ENCODE measurements around the gene BEX5. TPM values are rescaled to one million over a fixed set of nuclear protein-coding genes. Genes with fewer than 3 reads are reported as not detected.

Gene BEX5
- total and polyA plus RNA-seq, 8 donors: 1.4 to 4.9 (median 2.6) TPM

GRCh38 chrX:102115748-102116147, 40.0 kb downstream of the BEX5 start:
- intact Hi-C loops (cut with DNase I): no loop called here
- TF ChIP-seq, protein P1, sequence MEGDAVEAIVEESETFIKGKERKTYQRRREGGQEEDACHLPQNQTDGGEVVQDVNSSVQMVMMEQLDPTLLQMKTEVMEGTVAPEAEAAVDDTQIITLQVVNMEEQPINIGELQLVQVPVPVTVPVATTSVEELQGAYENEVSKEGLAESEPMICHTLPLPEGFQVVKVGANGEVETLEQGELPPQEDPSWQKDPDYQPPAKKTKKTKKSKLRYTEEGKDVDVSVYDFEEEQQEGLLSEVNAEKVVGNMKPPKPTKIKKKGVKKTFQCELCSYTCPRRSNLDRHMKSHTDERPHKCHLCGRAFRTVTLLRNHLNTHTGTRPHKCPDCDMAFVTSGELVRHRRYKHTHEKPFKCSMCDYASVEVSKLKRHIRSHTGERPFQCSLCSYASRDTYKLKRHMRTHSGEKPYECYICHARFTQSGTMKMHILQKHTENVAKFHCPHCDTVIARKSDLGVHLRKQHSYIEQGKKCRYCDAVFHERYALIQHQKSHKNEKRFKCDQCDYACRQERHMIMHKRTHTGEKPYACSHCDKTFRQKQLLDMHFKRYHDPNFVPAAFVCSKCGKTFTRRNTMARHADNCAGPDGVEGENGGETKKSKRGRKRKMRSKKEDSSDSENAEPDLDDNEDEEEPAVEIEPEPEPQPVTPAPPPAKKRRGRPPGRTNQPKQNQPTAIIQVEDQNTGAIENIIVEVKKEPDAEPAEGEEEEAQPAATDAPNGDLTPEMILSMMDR (IDR thresholded peaks at IDR 0.05): no peak
- H3K36me3 ChIP-seq: no peaks in the 10 kb centered on the region
- no peaks in the 10 kb centered on the region for H3K4me1 ChIP-seq
- DNase-seq (no peak), ATAC-seq (no peak)
- H3K4me3 ChIP-seq: no peak overlapping the region
- peaks cover 0 to 3% of the 10 kb centered on the region in 2 donors for H3K27me3 ChIP-seq
- H3K27ac ChIP-seq: no peak overlapping the region
- no peaks in the 10 kb centered on the region for H3K9me3 ChIP-seq

DNA sequence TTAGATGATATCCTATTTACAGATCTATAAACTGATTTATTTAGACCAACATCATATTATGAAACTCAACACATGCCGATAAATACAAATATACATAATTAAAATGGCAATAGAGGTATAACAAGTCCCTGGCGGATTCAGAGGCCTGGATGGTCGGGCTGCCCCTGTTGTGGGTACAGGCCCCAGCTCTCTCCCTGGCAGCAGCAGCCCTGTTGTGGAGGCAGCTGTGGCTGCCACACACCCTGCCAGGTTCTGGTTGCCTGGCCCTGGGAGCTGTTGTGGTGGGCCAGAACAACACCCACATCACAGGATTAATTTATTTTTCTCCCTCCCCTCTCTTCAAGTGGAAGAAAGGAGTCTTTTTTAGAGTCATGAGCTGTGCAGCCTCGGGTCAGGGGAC, 42.4 kb downstream of the BEX5 start:
- H3K27me3 ChIP-seq: peaks cover 0 to 3% of the 10 kb centered on the region in 2 donors
- no peak overlapping the region for H3K4me3 ChIP-seq
- TF ChIP-seq, protein P1 (IDR thresholded peaks at IDR 0.05): no peak
- no peaks in the 10 kb centered on the region for H3K36me3 ChIP-seq
- ATAC-seq (no peak), DNase-seq (no peak)
- intact Hi-C loops (cut with DNase I): no loop called here
- no peaks in the 10 kb centered on the region for H3K4me1 ChIP-seq
- H3K27ac ChIP-seq: no peak overlapping the region
- no peaks in the 10 kb centered on the region for H3K9me3 ChIP-seq

Other genes starting within 250 kb of the BEX5 start
- gene ZMAT1, start 223.9 kb downstream of the BEX5 start, total RNA-seq: 1 to 10 TPM; 3.3 to 3.4 TPM
- 10 to 100 TPM; 21.5 to 30.8 (median 27.8) TPM for gene ZMAT1, start 223.9 kb downstream of the BEX5 start, polyA plus RNA-seq (ENCODE audit: insufficient read length in 6 of 6)
- 1 to 10 TPM; 3.3 to 4.4 TPM for gene TCEAL2, start 30.3 kb downstream of the BEX5 start, total RNA-seq
- gene TCEAL2, start 30.3 kb downstream of the BEX5 start, polyA plus RNA-seq (ENCODE audit: insufficient read length in 6 of 6): 1 to 10 TPM; 1.1 to 3.3 (median 2.3) TPM
- not detected for gene TCEAL6, start 13.5 kb downstream of the BEX5 start, total RNA-seq
- under 1 TPM in 1 of 6 donors, not detected in 5; 0.23 TPM for gene TCEAL6, start 13.5 kb downstream of the BEX5 start, polyA plus RNA-seq (ENCODE audit: insufficient read length in 6 of 6)
- gene TCP11X1, start 59.3 kb upstream of the BEX5 start, total RNA-seq: not detected
- under 1 TPM in 1 of 6 donors, not detected in 5; 0.25 TPM for gene TCP11X1, start 59.3 kb upstream of the BEX5 start, polyA plus RNA-seq (ENCODE audit: insufficient read length in 6 of 6)
- gene NXF2, start 91.2 kb upstream of the BEX5 start, total RNA-seq: under 1 TPM in 1 of 2 donors, not detected in 1; 0.24 TPM
- gene NXF2, start 91.2 kb upstream of the BEX5 start, polyA plus RNA-seq (ENCODE audit: insufficient read length in 6 of 6): under 1 TPM in 3 of 6 donors, not detected in 3; 0.14 to 0.24 (median 0.18) TPM

All from left lung (tissue), 10 donors.